Smooth muscle cell (in vitro differentiated cells): Measurements from ENCODE around the gene FBXO47. TPM values are rescaled to one million over a fixed set of nuclear protein-coding genes. Genes with fewer than 3 reads are reported as not detected.
A peak's percentile ranks its signal among the peaks of the same experiment; 100 is the strongest.
"Not testable (repeated sequence)": the region's sequence is repeated elsewhere in the genome, so short reads cannot be mapped to it uniquely, and the experiment has no call there.

Experiments used
- DNase-seq: peaks from one replicate; lab custom pipeline; 2025; ENCODE audit not compliant: unreplicated experiment; lab: John Stamatoyannopoulos, UW
- H2AFZ ChIP-seq: fragments of 200-600 bp; sonication (generic); 2 replicates; pipeline ENCODE4 v1.6.0; 2016; ENCODE audit warnings: antibody characterized with exemption, low read depth, mild to moderate bottlenecking
- H3F3A ChIP-seq: fragments of 200-600 bp; sonication (generic); 2 replicates; pipeline ENCODE4 v1.6.0; 2017; ENCODE audit warnings: antibody characterized with exemption, low read depth
- H3K27ac ChIP-seq: fragments of 200-600 bp; sonication (generic); 2 replicates; pipeline ENCODE4 v1.5.1; 2016; ENCODE audit warnings: low read depth, mild to moderate bottlenecking
- H3K27me3 ChIP-seq: fragments of 200-600 bp; sonication (generic); 2 replicates; pipeline ENCODE4 v1.6.1; 2016; ENCODE audit warnings: low read depth, mild to moderate bottlenecking
- H3K36me3 ChIP-seq: fragments of 200-600 bp; sonication (generic); 2 replicates; pipeline ENCODE4 v1.5.1; 2016; ENCODE audit warnings: low read depth
- H3K4me1 ChIP-seq: fragments of 200-600 bp; sonication (generic); 2 replicates; pipeline ENCODE4 v1.5.1; 2016; ENCODE audit warnings: low read depth
- H3K4me2 ChIP-seq: fragments of 200-600 bp; sonication (generic); 2 replicates; pipeline ENCODE4 v1.6.0; 2016; ENCODE audit warnings: mild to moderate bottlenecking
- H3K4me3 ChIP-seq: fragments of 200-600 bp; sonication (generic); 2 replicates; pipeline ENCODE4 v1.5.1; 2016; ENCODE audit warnings: mild to moderate bottlenecking
- H3K79me2 ChIP-seq: fragments of 200-600 bp; sonication (generic); 2 replicates; pipeline ENCODE4 v1.6.0; 2016; ENCODE audit warnings: low read depth, mild to moderate bottlenecking
- H3K9ac ChIP-seq: fragments of 200-600 bp; sonication (generic); 2 replicates; pipeline ENCODE4 v1.6.0; 2016; ENCODE audit warnings: low read depth
- H3K9me3 ChIP-seq: fragments of 200-600 bp; sonication (generic); replicated peaks from 2 replicates; pipeline ENCODE4 v1.5.1; 2016; ENCODE audit warnings: low read depth
- H4K20me1 ChIP-seq: fragments of 200-600 bp; sonication (generic); 2 replicates; pipeline ENCODE4 v1.6.0; 2016; ENCODE audit warnings: low read depth
- CTCF ChIP-seq: fragments of 200-600 bp; sonication (generic); IDR thresholded peaks from 2 replicates; pipeline ENCODE4 v1.5.1; 2017; ENCODE audit warnings: borderline replicate concordance, mild to moderate bottlenecking, antibody characterized with exemption; ENCODE audit not compliant: insufficient read depth, poor library complexity, severe bottlenecking
- WGBS: methylation state at CpG from one replicate; pipeline ENCODE4 v1.1.7; 2016; ENCODE audit warnings: low lambda C conversion rate; 5-methylcytosine and 5-hydroxymethylcytosine counted together
- polyA plus RNA-seq: library from polyadenylated mRNA; unstranded; fragments of >200 nt; fragmentation: Nextera tagmentation; extraction: Ambion mirVana; gene quantifications from 2 replicates; pipeline ENCODE4 v1.2.1, GENCODE V29; 2016
- total RNA-seq: library from RNA; depleted of rRNA; stranded (reverse); fragments of >200 nt; gene quantifications from 2 replicates; pipeline ENCODE4 v1.2.3, GENCODE V29; 2014

FBXO47 gene
- total and polyA plus RNA-seq, 2 experiments from 2014 or later, result not detected

GRCh38 chr17:38958756-38959155 is 8.4 kb downstream of the FBXO47 start:
- H4K20me1 ChIP-seq, result no peaks in the 10 kb centered on the region
- no peak overlapping the region for H3K4me3 ChIP-seq
- H2AFZ ChIP-seq, result no peak overlapping the region
- H3F3A ChIP-seq, result no peaks in the 10 kb centered on the region
- no peaks in the 10 kb centered on the region for H3K27me3 ChIP-seq
- H3K27ac ChIP-seq, result no peak overlapping the region
- peak overlapping the region; percentile 12 for H3K4me2 ChIP-seq
- H3K79me2 ChIP-seq, result no peaks in the 10 kb centered on the region
- DNase-seq, result no peak
- H3K36me3 ChIP-seq, result no peaks in the 10 kb centered on the region
- H3K9ac ChIP-seq, result no peak overlapping the region
- no peaks in the 10 kb centered on the region for H3K4me1 ChIP-seq
- H3K9me3 ChIP-seq, result no peaks in the 10 kb centered on the region
- no peak for TF ChIP-seq CTCF

- Histone ChIP-seq H3F3A (no peaks in the 10 kb centered on the region), H3K9me3 (no peaks in the 10 kb centered on the region), H3K9ac (no peak overlapping the region), H3K4me3 (no peak overlapping the region), H4K20me1 (no peaks in the 10 kb centered on the region), H3K4me2 (peak overlapping the region; percentile 12), H2AFZ (no peak overlapping the region), H3K4me1 (no peaks in the 10 kb centered on the region), H3K36me3 (no peaks in the 10 kb centered on the region), H3K27ac (no peak overlapping the region), H3K79me2 (no peaks in the 10 kb centered on the region), H3K27me3 (no peaks in the 10 kb centered on the region)
- DNase-seq, result no peak
- 14% methylated on average over 1 of the region's 1 CpG for WGBS
- TF ChIP-seq CTCF, result no peak
Observed at GRCh38 chr17:38958326-38958725, 8.9 kb downstream of the FBXO47 start.

GRCh38 chr17:38953800-38954199 is 13.4 kb downstream of the FBXO47 start:
- not testable (repeated sequence) for DNase-seq, H2AFZ ChIP-seq, H3K4me1 ChIP-seq, H3K9me3 ChIP-seq, H4K20me1 ChIP-seq, H3K27me3 ChIP-seq, H3F3A ChIP-seq, H3K4me3 ChIP-seq, H3K36me3 ChIP-seq, H3K4me2 ChIP-seq, H3K79me2 ChIP-seq, H3K9ac ChIP-seq, H3K27ac ChIP-seq
- WGBS, result 91% methylated on average over 7 of the region's 7 CpGs

GRCh38 chr17:38947189-38947588 is 20.0 kb downstream of the FBXO47 start:
- H3K27me3 ChIP-seq, result no peaks in the 10 kb centered on the region
- no peaks in the 10 kb centered on the region for H3K36me3 ChIP-seq
- H3K9ac ChIP-seq, result no peak overlapping the region
- no peaks in the 10 kb centered on the region for H4K20me1 ChIP-seq
- no peak overlapping the region for H3K27ac ChIP-seq
- no peak overlapping the region for H2AFZ ChIP-seq
- DNase-seq, result no peak
- no peaks in the 10 kb centered on the region for H3F3A ChIP-seq
- H3K4me3 ChIP-seq, result no peak overlapping the region
- WGBS, result 86% methylated on average over 2 of the region's 2 CpGs
- no peak overlapping the region for H3K4me2 ChIP-seq
- no peaks in the 10 kb centered on the region for H3K9me3 ChIP-seq
- TF ChIP-seq CTCF, result no peak
- no peaks in the 10 kb centered on the region for H3K79me2 ChIP-seq
- H3K4me1 ChIP-seq, result no peaks in the 10 kb centered on the region
